GM10266 (cell line): ENCODE measurements around the gene FGF14.
A peak's percentile ranks its signal among the peaks of the same experiment; 100 is the strongest.

Experiments used
- DNase-seq: peaks from one replicate; pipeline ENCODE4 v3.0.0; 2012; ENCODE audit errors: extremely low spot score
- TF ChIP-seq, protein P1 (sequence below): IDR thresholded peaks from 2 replicates; pipeline ENCODE4 v1.5.1; 2012; ENCODE audit warnings: mild to moderate bottlenecking, low read depth; ENCODE audit not compliant: control insufficient read depth, insufficient read depth; ENCODE audit errors: missing control alignments

FGF14 gene

DNA sequence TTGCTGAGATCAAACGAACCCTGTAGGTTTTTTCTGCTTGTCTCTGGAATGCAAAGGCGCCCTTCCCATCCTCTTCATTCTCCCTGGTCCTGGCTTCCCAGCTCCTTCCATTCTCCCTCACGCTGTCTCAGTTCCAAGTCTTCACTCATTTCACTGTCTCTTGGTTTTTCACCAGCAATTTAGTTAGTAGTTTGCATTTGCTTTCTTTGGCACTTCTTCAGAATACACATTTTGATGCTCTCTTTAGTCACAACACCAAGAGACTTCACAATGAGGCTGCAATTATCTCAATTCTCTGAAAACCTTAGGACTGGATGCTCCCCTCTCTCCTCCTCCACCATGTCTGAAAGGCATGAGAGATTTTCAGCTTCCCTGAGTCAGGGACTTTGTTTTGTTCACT lies 470.7 kb downstream of the FGF14 start:
- TF ChIP-seq, protein P1, sequence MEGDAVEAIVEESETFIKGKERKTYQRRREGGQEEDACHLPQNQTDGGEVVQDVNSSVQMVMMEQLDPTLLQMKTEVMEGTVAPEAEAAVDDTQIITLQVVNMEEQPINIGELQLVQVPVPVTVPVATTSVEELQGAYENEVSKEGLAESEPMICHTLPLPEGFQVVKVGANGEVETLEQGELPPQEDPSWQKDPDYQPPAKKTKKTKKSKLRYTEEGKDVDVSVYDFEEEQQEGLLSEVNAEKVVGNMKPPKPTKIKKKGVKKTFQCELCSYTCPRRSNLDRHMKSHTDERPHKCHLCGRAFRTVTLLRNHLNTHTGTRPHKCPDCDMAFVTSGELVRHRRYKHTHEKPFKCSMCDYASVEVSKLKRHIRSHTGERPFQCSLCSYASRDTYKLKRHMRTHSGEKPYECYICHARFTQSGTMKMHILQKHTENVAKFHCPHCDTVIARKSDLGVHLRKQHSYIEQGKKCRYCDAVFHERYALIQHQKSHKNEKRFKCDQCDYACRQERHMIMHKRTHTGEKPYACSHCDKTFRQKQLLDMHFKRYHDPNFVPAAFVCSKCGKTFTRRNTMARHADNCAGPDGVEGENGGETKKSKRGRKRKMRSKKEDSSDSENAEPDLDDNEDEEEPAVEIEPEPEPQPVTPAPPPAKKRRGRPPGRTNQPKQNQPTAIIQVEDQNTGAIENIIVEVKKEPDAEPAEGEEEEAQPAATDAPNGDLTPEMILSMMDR, result no peak
- no peak for DNase-seq

DNA sequence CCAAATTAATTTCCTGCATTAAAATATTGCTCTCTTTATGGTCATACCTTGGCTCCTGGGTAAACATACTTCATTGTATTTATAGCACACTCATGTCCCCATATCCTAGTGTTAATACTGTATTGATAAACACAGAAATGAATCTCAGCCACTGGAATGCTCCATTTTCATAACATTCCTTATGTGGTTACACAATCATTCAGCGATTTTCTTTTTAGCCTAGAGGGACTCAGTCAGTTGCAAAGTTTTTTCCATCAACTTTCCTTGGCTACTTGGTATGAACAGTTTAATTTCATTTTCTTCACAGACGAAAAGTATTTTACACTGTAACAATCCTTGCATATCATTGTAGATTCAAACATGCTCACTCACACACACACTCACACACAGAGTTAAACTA lies 471.5 kb downstream of the FGF14 start:
- TF ChIP-seq, protein P1, result no peak
- DNase-seq, result no peak

DNA sequence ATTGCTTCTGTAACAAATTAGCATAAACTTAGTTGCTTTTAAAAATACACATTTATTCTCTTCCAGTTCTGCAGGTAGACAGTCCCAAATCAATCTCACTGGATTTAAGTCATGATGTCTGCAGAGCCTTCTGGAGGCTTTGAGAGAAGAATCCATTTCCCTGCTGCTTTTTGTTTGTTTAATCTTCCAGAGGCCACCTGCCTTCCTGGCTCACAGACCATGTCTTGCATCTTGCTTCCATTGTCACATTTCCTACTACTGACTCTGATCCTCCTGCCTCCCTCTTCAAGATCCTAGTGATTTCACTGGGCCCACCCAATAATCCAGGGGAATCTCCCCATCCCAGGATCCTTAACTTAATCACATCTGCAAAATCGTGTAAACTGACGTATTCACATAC lies 476.1 kb downstream of the FGF14 start:
- TF ChIP-seq, protein P1, result no peak
- DNase-seq, result no peak

DNA sequence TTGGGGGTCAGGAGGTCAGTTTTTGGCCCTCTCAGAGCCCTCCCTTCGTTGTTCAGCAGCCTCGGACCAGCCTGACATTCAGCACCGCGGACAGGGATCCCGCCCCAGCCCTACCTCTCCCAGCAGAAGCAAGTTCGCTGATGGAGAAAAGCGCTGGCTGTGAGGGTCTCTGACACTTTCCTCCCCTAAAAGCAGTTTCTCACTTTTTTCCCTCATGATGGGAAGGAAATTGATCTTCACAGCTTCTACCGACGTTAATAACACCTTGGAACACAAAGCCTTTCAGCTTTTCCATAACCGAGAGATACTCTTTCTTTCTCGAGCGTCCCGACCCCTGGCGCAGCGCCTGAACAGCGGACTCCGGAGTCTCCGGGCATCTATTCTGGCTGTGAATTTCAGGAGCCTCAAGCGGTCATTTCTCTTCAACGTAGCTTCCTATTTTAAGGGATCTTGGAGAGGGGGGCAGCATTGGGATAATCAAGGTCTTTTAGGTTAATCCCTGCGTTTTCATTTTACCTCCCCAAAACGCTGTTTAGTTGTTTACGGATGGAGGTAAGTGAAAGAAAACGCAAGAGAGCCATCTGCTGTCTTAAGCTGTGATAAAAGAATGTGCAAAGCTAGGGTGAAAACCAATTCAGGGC lies 482.2 kb downstream of the FGF14 start:
- TF ChIP-seq, protein P1, result no peak
- DNase-seq, result peak; percentile 21

DNA sequence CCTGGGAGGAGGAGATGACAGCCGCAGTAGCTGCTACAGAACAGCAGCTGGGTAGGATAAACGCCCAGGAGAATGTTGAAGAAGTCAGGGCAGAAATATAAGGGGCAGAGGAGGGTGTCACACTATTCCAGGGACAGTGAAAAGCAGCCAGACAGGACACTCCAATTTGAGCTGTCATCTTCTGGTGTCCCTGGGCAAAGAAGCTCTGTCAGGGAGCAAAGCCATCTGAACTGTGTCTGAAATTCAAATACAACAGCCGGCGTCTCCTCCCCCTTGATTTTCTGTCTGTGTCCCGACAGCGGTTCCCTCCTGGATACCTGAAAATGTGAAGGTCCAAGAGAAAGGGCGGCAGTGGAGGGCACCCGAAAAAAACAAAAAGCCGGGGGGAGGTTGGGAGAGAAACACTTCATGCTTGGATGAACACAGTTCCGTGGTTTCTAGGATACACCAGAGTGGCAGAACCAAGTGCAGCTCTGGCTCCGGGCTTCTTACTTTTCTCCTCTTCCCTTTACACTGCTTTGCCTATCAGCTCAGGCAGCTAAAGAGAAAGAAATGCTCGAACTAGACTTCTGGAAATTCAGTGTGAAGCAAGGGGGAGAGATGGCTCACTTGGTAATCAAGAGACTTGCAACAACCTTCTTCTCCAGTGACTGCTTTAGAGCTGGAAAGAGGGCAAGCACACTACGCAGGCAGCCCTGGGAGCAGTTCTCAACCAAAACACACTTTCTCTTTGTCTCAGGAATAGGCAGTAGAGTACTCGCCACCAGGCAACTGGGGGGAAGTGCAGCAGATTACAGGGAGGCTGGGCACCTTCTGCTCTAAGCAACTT lies 483.8 kb downstream of the FGF14 start:
- peak; percentile 25 for DNase-seq
- TF ChIP-seq, protein P1, result no peak

DNA sequence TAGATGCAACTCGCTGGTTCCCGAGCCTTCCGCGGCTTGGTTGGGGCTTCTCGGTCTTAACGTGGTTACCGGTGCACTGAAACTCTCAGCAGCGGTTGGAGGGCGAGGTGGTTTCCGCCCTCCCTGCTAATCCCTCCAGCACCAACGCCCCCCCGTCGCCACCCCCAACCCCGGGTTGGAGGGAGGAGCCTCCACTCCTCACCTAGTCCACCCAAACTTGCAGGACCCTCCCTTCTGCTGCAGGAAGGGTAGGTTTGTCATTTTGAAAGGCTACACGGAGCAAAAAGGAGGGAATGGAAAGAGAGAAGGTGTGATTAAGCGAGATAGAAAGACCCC lies 484.4 kb downstream of the FGF14 start:
- no peak for DNase-seq
- TF ChIP-seq, protein P1, result no peak

DNA sequence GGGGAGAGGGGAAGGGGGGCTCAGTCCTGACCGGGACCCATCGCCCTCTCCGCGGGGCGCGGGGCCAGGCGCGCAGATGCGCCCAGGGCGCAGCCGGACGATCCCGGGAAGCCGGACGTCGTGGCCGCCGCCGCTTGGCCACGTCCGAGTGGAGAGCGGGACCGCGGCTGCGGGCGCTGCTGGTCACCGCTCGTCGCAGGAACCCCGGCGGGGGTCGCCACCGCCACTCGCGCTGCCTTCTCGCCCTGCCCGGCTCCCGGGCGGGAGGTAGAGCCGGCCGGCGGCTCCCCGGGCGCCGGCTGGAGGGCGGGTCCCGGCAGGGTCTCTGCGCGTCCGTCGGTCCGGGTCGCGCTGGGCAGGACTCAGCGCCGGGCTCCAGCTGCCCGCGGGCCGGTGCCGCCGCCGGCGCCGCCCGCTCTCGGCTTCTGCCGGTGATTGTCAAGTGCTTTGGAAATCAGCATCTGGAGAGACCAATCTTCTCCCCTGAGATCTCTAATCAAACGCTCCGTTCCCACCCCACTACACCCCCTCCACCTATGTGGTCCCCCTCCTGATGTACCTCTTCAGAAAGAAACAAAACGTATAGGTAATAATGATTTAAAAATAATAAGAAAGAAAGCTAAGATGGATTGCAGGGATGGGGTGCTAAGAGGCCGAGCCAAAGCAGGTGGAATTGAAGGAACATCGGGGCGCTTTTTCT lies 484.9 kb downstream of the FGF14 start:
- DNase-seq, result no peak
- TF ChIP-seq, protein P1, result no peak
